ENCODE data around the gene CRIP3. TPM values are rescaled to one million over a fixed set of nuclear protein-coding genes. Genes with fewer than 3 reads are reported as not detected.

The CRIP3 gene
- total and polyA plus RNA-seq, 2 of the 8 experiments (the other 6 are each of a cell fraction or from before 2014, with no cell fraction given) = 34.0 to 46.3 TPM

GRCh38 chr6:43286456-43286979 is 22.1 kb downstream of the CRIP3 start:
- Histone ChIP-seq H3K18ac (ENCODE audit: extremely low read depth, low read length) (no peak overlapping the region), H4K91ac (replicated peaks; ENCODE audit: insufficient read length, low read length) (no peak overlapping the region), H4K8ac (ENCODE audit: extremely low read depth, insufficient read depth, low read length) (no peak overlapping the region), H3K79me1 (ENCODE audit: low read depth, low read length) (no peaks in the 10 kb centered on the region), H2BK120ac (replicated peaks; ENCODE audit: low read depth, low read length) (no peak overlapping the region), H2AK5ac (ENCODE audit: low read depth, low read length) (no peak overlapping the region), H3K14ac (ENCODE audit: insufficient read length) (no peak overlapping the region), H3K56ac (replicated peaks; ENCODE audit: insufficient read length, low read depth, low read length) (no peak overlapping the region), H3K27me3 (replicated peaks in 1 of 4; ENCODE audit: control insufficient read depth in 3 of 4, extremely low read depth in 1 of 4, insufficient read depth in 3 of 4, low read length in 3 of 4) (peaks cover 0 to 28% (median 19%) of the 10 kb centered on the region in 4 experiments; a peak in 5 of 7 replicates), H3K27ac (ENCODE audit: low read depth, low read length) (no peak overlapping the region), H2BK20ac (ENCODE audit: low read length) (0 out of 2 replicates have a peak overlapping the region, but pooled peaks have one; percentile 72), H3K4ac (replicated peaks; ENCODE audit: insufficient read length, low read depth, low read length) (no peak overlapping the region), H2BK12ac (ENCODE audit: low read depth, low read length) (peak overlapping the region; percentile 35; the same call in 1 of the 2 replicates), H3K4me1 (replicated peaks in 1 of 4; ENCODE audit: control insufficient read depth in 3 of 4, insufficient read depth in 4 of 4, low read length in 3 of 4) (peaks cover 0 to 14% (median 9%) of the 10 kb centered on the region in 4 experiments; a peak in 5 of 7 replicates), H3K36me3 (ENCODE audit: control insufficient read depth in 2 of 4, insufficient read depth in 4 of 4, low read length in 3 of 4) (no peaks in the 10 kb centered on the region), H3K23ac (ENCODE audit: insufficient read length) (no peak overlapping the region), H2BK5ac (ENCODE audit: low read depth, low read length) (no peak overlapping the region), H4K5ac (ENCODE audit: insufficient read length, low read depth, low read length) (no peak overlapping the region), H2BK15ac (ENCODE audit: low read length) (no peak overlapping the region), H3K9me3 (ENCODE audit: insufficient read depth in 2 of 2, low read depth in 1 of 2, low read length in 1 of 2) (no peaks in the 10 kb centered on the region), H3K79me2 (ENCODE audit: control insufficient read depth in 1 of 2, insufficient read depth in 2 of 2, low read length in 2 of 2) (no peaks in the 10 kb centered on the region), H4K20me1 (replicated peaks in 1 of 2; ENCODE audit: control insufficient read depth in 1 of 2, insufficient read depth in 2 of 2, low read length in 2 of 2) (no peaks in the 10 kb centered on the region), H3K23me2 (ENCODE audit: low read depth, low read length) (no peaks in the 10 kb centered on the region; the same call in 1 of the 2 replicates), H3K4me3 (ENCODE audit: extremely low read depth in 1 of 4, insufficient read depth in 2 of 4, low read depth in 3 of 4, low read length in 4 of 4) (no peak overlapping the region), H3K9ac (replicated peaks in 1 of 4; ENCODE audit: extremely low read depth in 1 of 4, low read depth in 3 of 4, low read length in 3 of 4) (no peak overlapping the region), H3K4me2 (ENCODE audit: insufficient read depth in 1 of 2, low read depth in 2 of 2, low read length in 2 of 2) (no peak overlapping the region), H2AFZ (ENCODE audit: low read length) (no peak overlapping the region)
- FAIRE-seq (no peak), DNase-seq (ENCODE audit: low read depth in 1 of 2, low spot score in 2 of 2) (no peak)
- ChIA-PET CTCF (ENCODE audit: partially characterized antibody) (interaction anchor here (0.6 to 3.9 kb wide), 28 partner anchors 8 to 150 kb away, joined by 3 to 50 read pairs (median 4); partner anchors contain the start of genes CRIP3, DNPH1 and SLC22A7), POLR2A (ENCODE audit: partially characterized antibody) (interaction anchor here (1.1 to 3.5 kb wide), 7 partner anchors 10 to 57 kb away, joined by 3 to 16 read pairs (median 5); partner anchors contain the start of genes CRIP3, DNPH1 and SLC22A7)
- TF ChIP-seq MAX (IDR thresholded peaks at IDR 0.05) (no peak), YY1 (IDR thresholded peaks at IDR 0.05; ENCODE audit: low read depth, low read length) (no peak), CTCF (IDR thresholded peaks at IDR 0.05; ENCODE audit: control extremely low read depth in 1 of 3, insufficient read depth in 1 of 3, low read depth in 1 of 3, low read length in 3 of 3) (no peak), SIRT6 (IDR thresholded peaks at IDR 0.05; ENCODE audit: low read length) (no peak)
- WGBS, 2 experiments (ENCODE audit: extremely low coverage in 1 of 2, insufficient coverage in 1 of 2, insufficient read length in 1 of 2, insufficient replicate concordance in 2 of 2, low coverage in 1 of 2, low lambda C conversion rate in 2 of 2, missing lambda C conversion rate in 1 of 2) = 95% methylated on average over 3 of the region's 6 CpGs; no CpG with 5 or more reads in 1 of the 2 experiments
